Right lobe of liver (tissue), 6 donors: ENCODE data around the gene XRCC6. TPM values are rescaled to one million over a fixed set of nuclear protein-coding genes. Genes with fewer than 3 reads are reported as not detected.
A peak's percentile ranks its signal among the peaks of the same experiment; 100 is the strongest.

Experiments used
- ATAC-seq, 4 donors: fragments of 200-7000 bp; cut with Tn5 transposase; one replicate each; pipeline ENCODE4 v1.9.1; 2020; ENCODE audit warnings: mild to moderate bottlenecking in 4 of 4, moderate library complexity in 4 of 4
- DNase-seq, 3 donors: peaks; one replicate each; pipeline ENCODE4 v3.0.0-alpha.2; 2020
- H3K27ac ChIP-seq, 3 donors: fragments of 200-600 bp; one replicate each; pipeline ENCODE4 v1.8.0; 2022
- H3K27me3 ChIP-seq, 2 donors: fragments of 200-600 bp; one replicate each; pipeline ENCODE4 v1.8.0; 2022
- H3K36me3 ChIP-seq, 4 donors: fragments of 200-600 bp; sonication (generic) in 1 of 4; one replicate each; pipeline versions ENCODE4 v1.5.1 to v1.8.0; 2017 to 2022; ENCODE audit warnings: control low read depth in 1 of 4
- H3K4me1 ChIP-seq, 4 donors: fragments of 200-600 bp; sonication (generic) in 1 of 4; one replicate each; pipeline versions ENCODE4 v1.5.1 to v1.8.0; 2017 to 2022; ENCODE audit warnings: control low read depth in 1 of 4
- H3K4me3 ChIP-seq, 3 donors: fragments of 200-600 bp; one replicate each; pipeline ENCODE4 v1.8.0; 2022
- H3K9me3 ChIP-seq, 4 donors: fragments of 200-600 bp; sonication (generic) in 1 of 4; one replicate each; pipeline versions ENCODE4 v1.5.1 to v1.8.0; 2017 to 2022; ENCODE audit warnings: control low read depth in 1 of 4
- POLR2A ChIP-seq: fragments of 450-650 bp; IDR thresholded peaks from one replicate; pipeline ENCODE4 v1.6.1; 2017; ENCODE audit warnings: antibody characterized with exemption, mild to moderate bottlenecking
- WGBS: methylation state at CpG from one replicate; pipeline ENCODE4 v1.1.6; 2018; ENCODE audit warnings: low coverage, low lambda C conversion rate; ENCODE audit not compliant: insufficient coverage; ENCODE audit errors: missing lambda C conversion rate; 5-methylcytosine and 5-hydroxymethylcytosine counted together
- intact Hi-C, 2 donors: fragments of 100-400 bp; cut with DNase I; formaldehyde crosslinking; loops; one replicate each; pipeline versions ENCODE4 v1.11.2 to v1.14.1; 2022
- total RNA-seq, 6 experiments: library from RNA; depleted of rRNA in 2 of 6; stranded (reverse); fragments of >200 nt in 2 of 6; fragmentation: NEBNext Ultra II Directional in 3 of 6; extraction: Animal tissue kit (Norgen Biotek cat#: 25700) in 3 of 6; gene quantifications; one replicate each; pipeline versions ENCODE4 v1.1.0 to v1.2.4, GENCODE V29; 2016 to 2023
- TF ChIP-seq, protein P1 (sequence below), 4 donors: fragments of 200-600 bp in 3 of 4; fragments of 450-650 bp in 1 of 4; IDR thresholded peaks; one replicate each; pipeline versions ENCODE4 v1.5.1 to v1.8.0; 2016 to 2022; ENCODE audit warnings: antibody characterized with exemption in 4 of 4, mild to moderate bottlenecking in 2 of 4
- donor health status: DM: no; HTN: yes; CAD: no.
- donor health status: DM: no; HTN: no; CAD: no.
- donor health status: DM: no; HTN: no; CAD: no.
- donor health status: DM: no; HTN: yes; CAD: no.
- donor health status: DM: no; HTN: yes; CAD: no.

The XRCC6 gene
- total RNA-seq, 6 experiments from 2014 or later: 71.0 to 122 (median 91.1) TPM

DNA sequence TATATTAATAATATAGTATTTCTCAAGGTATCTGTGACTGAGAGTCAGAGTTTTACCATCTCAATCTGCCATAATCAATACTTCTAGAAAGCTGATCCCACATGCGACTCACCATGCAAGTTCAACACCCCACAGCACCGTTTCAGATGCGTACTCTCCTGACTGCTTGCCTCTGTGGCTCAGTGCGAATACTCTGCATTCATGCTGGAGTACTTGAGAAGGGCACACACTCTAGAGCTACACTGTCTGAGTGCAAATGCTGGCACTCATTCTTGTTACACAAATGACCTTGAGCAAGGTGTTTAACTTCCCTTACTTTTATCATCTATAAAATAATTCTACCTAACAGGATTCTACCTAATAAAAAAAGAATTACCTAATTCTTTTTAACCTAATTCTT, 55.0 kb downstream of the XRCC6 start:
- Histone ChIP-seq H3K36me3 (peaks cover 0 to 43% (median 16%) of the 10 kb centered on the region in 4 donors), H3K4me3 (no peak overlapping the region), H3K4me1 (peaks cover 0 to 9% (median 0%) of the 10 kb centered on the region in 4 donors), H3K27me3 (no peaks in the 10 kb centered on the region), H3K27ac (no peak overlapping the region), H3K9me3 (no peaks in the 10 kb centered on the region)
- intact Hi-C loops: no loop called here
- ATAC-seq (no peak), DNase-seq (peak in 1 of 3 donors; percentile 5)
- no peak for TF ChIP-seq POLR2A
- TF ChIP-seq, protein P1, sequence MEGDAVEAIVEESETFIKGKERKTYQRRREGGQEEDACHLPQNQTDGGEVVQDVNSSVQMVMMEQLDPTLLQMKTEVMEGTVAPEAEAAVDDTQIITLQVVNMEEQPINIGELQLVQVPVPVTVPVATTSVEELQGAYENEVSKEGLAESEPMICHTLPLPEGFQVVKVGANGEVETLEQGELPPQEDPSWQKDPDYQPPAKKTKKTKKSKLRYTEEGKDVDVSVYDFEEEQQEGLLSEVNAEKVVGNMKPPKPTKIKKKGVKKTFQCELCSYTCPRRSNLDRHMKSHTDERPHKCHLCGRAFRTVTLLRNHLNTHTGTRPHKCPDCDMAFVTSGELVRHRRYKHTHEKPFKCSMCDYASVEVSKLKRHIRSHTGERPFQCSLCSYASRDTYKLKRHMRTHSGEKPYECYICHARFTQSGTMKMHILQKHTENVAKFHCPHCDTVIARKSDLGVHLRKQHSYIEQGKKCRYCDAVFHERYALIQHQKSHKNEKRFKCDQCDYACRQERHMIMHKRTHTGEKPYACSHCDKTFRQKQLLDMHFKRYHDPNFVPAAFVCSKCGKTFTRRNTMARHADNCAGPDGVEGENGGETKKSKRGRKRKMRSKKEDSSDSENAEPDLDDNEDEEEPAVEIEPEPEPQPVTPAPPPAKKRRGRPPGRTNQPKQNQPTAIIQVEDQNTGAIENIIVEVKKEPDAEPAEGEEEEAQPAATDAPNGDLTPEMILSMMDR (IDR thresholded peaks at IDR 0.05): no peak
- 87% methylated on average over 4 of the region's 4 CpGs for WGBS

DNA sequence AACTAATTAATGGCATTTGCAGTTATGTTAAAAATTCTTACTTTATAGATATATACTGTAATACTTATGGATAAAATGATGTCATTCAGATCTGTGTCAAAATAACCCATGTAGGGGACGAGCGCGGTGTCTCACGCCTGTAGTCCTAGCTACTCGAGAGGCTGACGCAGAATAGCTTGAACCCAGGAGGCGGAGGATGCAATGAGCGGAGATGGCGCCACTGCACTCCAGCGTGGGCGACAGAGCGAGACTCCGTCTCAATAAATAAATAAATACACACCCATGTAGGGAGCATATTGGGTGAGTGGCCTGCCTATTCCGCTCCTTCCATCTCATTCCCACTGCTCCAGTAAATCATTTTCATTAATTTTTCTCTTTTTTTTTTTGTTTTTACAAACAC, 60.5 kb downstream of the XRCC6 start:
- peak overlapping the region in 1 of 3 donors; percentile 76 for H3K27ac ChIP-seq
- TF ChIP-seq, protein P1 (IDR thresholded peaks at IDR 0.05): no peak
- TF ChIP-seq POLR2A: no peak
- intact Hi-C loops: no loop called here
- peaks cover 0 to 4% (median 0%) of the 10 kb centered on the region in 4 donors for H3K4me1 ChIP-seq
- ATAC-seq (peak; percentile 13 to 32 (median 17)), DNase-seq (no peak)
- WGBS: 27% methylated on average over 10 of the region's 14 CpGs
- H3K36me3 ChIP-seq: peaks cover 0 to 37% (median 11%) of the 10 kb centered on the region in 4 donors
- H3K9me3 ChIP-seq: no peaks in the 10 kb centered on the region
- H3K27me3 ChIP-seq: no peaks in the 10 kb centered on the region
- peak overlapping the region; percentile 56 to 70 (median 67) for H3K4me3 ChIP-seq

DNA sequence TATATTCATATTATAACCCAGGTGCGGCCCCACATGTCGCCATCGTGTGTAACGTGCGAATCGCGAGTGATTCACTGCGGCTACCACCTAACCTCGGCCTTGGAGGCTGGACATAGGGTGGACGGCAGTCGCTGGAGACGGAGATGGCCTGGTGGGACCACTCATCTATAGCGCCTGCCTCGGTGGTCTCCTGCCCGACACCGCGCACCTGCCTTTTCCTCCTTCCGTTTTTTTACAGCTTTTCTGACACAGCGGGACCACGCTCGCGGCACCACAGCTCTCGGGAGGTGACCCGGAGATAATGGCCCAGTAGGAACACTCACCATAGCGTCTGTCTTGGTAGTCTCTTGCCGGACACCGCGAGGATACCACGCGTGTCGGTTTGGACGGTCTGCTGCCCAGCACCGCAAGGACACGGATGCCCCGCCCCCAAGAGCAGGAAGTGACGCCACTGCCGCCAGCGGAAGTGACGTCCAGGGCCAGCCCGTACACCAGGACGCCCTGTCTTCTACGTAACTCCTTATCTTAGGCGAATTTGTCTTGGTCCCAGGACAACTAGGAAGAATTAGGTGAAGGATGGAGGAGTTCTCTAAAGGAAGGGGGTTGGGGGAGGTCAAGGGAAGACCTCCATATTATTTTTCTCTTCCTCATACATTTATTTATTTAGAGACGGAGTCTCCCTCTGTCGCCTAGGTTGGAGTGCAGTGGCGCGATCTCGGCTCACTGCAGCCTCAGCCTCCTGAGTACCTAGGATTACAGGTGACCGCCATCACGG, 61.1 kb downstream of the XRCC6 start:
- Histone ChIP-seq H3K9me3 (no peaks in the 10 kb centered on the region), H3K27ac (peak overlapping the region; percentile 71 to 88 (median 76)), H3K36me3 (peaks cover 0 to 32% (median 11%) of the 10 kb centered on the region in 4 donors), H3K4me3 (peak overlapping the region; percentile 56 to 70 (median 67)), H3K4me1 (peaks cover 0 to 9% (median 0%) of the 10 kb centered on the region in 4 donors), H3K27me3 (no peaks in the 10 kb centered on the region)
- ATAC-seq: peak; percentile 95 to 98 (median 96)
- intact Hi-C loops: no loop called here
- TF ChIP-seq, protein P1 (IDR thresholded peaks at IDR 0.05): no peak
- TF ChIP-seq POLR2A: peak; percentile 47
- 46% methylated on average over 33 of the region's 50 CpGs for WGBS
- DNase-seq: peak; percentile 84 to 90 (median 89)

DNA sequence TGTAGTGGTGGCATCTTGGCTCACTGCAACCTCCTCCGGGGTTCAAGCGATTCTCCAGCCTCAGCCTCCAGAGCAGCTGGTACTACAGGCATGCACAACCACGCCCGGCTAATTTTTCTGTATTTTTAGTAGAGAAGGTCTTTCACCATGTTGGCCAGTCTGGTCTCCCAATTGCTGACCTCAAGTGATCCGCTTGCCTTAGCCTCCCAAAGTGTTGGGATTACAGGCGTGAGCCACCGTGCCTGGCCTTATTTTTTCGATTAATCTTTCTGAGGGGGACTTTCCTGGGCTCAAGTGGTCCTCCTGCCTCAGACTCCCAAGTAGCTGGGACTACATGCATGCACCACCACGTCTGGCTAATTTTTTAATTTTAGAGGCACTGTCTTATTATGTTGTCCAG, 62.0 kb downstream of the XRCC6 start:
- intact Hi-C loops: no loop called here
- peaks cover 0 to 27% (median 11%) of the 10 kb centered on the region in 4 donors for H3K36me3 ChIP-seq

More for the DNA sequence above, 62.0 kb downstream of the XRCC6 start:
- Histone ChIP-seq H3K27me3 (no peaks in the 10 kb centered on the region), H3K4me1 (peaks cover 0 to 16% (median 4%) of the 10 kb centered on the region in 4 donors), H3K4me3 (peak overlapping the region in 1 of 3 donors; percentile 70), H3K9me3 (no peaks in the 10 kb centered on the region), H3K27ac (peak overlapping the region in 2 of 3 donors; percentile 76 to 88)
- ATAC-seq (no peak), DNase-seq (no peak)
- TF ChIP-seq, protein P1 (IDR thresholded peaks at IDR 0.05): no peak
- no peak for TF ChIP-seq POLR2A
- WGBS: 87% methylated on average over 9 of the region's 9 CpGs
